Epidermal melanocyte (primary cell): ENCODE results near the gene EFNA5.
A peak's percentile ranks its signal among the peaks of the same experiment; 100 is the strongest.

ENCODE experiments used
- DNase-seq: peaks from one replicate; pipeline ENCODE4 v3.0.0; 2011; ENCODE audit warnings: low spot score; ENCODE audit not compliant: insufficient read length

Gene EFNA5

DNA sequence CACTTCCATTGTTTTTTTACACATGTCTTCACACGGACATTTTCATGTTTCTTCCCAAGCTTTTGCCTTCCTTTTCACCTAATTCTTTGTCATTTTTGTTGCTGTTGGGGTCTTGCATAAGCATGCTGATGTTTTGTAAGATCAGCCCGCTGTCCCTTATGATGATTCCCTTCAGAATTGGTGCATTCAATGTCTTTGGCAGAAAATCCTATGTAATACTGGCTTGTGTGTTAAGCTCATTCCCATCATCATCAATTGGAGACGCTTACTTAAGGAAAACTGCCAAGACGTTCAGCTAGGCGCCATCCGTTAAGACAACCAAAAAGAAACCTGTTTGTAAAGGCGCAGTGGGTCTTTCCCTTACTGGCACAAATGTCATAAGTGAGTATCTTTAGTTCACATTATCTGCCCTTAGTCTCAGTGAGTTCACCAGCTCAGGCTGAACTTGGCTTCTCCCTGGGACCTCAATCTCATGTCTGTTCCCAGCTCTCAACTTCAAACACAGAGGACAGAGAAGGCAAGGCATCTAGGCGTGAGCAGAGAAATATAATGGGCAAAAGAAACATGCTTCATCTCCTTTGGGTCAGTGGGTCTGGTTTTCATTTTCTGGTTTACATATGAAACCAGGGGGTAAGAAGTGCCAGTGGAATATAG, 97.9 kb downstream of the EFNA5 start:
- no peak for DNase-seq

DNA sequence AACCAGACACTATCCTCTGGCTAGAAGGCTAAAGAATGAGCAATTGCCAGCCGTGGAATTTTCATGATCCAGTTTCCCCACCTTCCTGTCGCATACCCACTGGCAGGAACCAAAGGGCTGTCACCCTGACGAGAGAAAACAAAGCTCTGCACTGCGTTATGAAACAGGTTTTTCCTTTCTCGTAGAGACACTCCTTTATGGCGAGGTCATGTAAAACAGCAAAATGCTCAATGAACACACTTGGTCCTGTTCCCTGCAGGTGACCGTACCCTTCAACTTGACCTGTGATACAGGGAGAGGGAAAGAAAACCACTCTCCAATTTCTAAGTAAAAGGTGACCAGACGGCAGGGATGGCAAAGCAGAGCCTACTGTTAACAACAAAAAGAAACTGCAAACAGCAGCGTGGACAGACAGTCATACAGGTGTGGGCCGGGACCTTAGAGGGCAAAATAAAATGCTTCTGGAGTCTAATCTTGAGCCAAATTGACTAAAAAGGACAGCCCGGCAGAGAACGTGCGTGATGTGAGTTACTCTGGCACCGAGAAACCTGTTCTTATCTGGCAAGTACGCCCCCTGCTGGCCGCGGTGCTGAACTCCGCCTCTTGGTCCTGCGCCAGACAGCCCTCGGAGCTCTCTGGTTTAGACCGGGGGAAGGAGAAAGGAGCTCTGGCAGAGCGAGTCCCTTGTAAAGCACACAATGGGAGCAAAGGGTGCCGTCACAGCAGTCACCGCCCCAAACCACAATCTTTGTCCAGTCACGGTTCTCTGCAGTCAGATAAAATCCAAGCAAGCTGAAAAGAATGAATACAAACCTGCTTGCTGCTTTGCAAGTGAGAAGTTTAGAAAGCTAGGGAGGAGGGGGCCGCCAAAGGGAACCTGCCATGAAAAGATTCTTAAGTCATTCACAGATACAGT, 98.9 kb downstream of the EFNA5 start:
- DNase-seq, result peak; percentile 71

DNA sequence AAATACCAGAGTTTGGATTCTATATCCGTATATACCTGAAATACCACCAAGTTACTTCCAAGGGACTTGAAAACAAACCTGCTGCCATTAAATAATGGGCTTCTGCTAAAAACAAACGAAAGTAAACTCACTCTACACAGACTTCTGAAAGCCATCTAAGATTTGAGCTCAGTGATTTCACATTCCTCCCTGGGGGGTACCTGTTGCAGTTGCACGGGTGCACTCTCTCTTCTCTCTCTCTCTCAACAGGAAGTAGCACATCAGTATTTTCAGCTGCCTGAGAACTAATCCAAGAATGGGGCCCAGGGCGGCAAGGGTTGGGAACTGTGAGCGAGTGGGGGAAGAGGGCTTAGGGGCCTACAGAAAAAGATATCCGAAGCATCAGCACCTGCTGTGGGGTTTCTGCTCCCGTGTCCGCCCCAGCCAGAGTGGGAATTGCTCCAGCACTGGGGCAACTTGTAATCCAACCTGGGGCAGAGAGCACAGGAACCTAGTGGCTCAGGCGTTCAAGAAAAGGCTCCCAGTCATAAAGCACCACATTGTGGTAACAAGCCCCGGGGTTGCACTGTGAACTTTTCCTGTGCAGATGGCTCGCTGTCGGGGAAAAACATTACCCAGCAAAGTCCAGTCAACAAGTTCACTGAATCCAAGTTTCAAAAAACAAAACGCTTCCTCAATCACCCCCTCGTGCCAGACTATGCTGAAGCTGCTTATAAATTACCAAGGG, 99.8 kb downstream of the EFNA5 start:
- no peak for DNase-seq

DNA sequence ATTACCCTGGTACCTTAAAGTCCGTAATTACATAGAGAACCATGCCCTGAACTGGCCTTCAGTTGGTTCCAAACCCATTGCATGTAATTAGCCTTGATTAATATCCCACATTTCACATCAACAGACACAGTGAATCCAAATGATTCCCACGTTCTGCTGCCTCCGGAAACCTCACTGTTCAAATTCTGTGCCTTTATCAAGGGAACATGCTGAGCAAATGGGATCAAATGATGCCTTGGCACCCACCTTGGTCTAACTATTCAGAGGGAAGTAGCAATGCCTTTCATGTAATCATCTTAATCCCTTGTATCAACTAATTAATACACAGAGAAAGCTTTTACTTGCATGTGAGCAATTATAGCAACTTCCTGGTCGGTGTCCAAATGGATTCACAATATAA, 100.6 kb downstream of the EFNA5 start:
- DNase-seq, result no peak

DNA sequence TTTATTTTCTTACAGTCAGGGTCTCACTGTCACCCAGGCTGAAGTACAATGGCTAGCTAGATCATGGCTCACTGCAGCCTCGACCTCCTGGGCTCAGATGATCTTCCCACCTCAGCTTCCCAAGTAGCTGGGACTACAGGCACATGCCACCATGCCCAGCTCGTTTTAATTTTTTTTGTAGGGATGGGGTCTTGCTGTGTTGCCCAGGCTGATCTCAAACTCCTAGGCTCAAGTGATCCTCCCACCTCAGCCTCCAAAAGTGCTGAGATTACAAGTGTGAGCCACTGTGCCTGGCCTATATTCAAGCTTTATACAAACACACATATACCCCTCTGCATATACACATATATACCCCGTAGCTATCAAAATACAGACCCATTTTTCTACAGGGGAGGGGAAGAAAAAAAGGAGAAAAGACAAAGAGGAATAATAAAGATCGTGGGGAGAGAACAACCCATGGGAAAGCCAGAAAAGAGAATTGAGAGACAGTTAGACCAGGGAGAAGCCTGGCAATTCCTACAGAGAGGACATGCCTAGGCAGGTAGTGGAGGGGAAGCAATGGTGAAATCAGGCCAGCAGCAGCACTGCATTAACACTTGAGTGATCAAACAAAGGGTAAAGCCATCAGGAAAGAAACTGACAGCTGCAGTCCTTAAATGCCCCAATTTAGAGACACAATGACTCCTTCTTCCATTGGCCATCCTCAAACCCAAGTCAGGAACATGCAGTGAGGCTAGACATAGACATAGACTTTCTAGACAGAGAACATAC, 102.7 kb downstream of the EFNA5 start:
- DNase-seq, result no peak

DNA sequence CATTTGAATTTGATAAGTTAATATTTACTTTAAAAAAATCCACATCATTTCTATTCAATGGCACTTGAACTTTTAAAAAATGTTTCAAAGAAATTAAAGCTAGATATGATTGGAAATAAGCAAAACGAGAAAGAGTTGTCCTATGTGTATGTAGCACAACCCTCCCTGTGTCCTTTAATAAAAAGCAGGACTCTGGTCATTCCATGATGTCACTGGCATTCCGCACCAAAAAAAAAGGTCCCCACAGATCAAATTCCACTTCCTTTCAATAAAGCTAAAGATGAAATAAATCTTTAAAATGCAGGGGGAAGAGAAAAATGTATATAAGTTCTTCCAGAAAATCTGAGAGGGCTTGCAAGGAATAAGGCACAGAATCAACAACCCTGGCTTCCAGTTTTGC, 103.8 kb downstream of the EFNA5 start:
- DNase-seq, result no peak

DNA sequence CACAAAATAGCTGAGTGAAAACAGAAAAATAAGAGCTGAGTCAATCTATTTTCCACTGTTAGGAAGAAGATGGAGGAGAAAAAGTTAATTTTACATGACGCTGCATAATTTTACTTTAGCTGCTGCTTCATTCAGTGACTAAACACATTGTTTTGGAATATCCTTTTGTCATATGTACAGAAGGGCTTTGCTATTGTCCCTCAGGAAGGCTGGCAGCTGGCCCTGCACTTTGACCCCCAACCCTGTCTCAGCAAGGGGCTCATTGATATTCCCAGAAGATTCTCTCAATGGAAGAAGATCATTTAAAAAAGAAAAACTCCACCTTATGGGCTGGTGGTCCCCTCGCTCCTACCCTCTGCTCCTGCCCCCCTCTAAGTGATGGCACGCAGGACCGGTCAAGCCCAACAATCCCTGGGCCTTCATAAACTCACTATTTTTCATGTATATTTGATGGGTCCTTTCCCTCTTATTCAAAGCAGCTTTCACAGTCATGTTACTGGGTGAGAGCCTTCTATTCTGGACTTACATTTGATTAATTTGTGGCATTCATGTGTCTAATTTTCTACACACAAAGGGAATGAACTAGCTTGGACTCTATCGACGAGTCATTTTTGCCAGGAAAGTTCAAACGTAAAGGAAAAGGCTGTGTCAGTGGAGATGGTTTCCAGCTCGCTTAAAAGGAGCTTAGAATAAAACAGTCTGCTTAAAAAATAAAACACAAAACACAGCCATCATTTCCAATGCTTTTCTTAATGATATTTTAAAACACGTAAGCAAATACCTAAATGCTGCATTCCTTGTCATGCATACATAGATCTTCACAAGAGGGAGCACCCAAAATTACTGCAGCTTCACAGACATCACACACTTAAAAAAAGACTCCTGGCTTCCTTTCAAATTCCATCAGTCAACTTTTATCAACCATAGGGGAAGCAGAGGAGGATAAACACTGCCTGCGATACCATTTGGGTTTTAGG, 104.7 kb downstream of the EFNA5 start:
- DNase-seq, result no peak

DNA sequence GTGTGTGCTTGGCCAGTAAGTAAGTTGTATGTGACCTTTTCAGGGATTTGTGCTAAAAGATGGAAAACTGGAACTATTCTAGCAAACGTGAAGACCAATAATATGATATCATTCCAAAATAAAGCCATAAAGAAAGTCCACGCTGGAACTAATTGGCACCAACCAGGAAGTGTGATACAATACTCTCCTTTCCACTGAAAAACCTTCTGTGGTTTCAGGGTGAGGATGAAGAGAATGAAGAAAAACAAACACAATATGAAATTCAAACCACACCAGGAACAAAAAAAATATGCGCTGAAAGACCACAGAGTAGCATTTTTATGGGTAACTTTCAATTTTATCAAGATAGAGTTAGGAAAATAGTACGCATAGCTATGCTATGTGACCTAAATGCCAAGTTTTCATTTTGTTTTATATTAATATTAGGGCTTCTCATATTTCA, 105.8 kb downstream of the EFNA5 start:
- no peak for DNase-seq

DNA sequence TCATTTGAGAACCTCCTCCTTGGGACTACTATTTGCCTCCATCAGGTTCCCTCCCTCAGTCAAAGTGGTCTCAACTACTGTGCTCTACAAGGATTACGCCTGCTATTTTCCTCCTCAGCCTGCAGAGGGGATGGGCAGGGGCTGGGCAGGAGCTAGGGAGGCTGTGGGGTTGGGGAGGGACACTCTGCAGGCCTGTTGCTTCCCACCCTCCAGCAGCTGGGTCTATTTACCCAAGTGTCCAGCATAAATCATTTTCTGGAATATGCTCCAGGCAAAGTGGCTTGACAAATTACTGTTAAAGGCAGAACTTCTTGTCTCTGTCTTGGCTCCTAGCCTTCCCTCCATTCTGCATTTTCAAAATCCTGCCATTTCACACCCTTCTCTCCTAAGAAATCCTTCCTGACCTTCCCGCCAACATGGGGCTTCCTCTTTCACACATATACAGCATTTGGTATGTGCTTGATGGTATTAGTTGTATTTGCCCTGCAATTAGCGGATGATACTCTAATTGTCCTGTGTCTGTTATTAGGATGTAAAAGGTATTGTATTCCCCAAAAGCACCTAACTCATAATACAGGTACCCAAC, 106.7 kb downstream of the EFNA5 start:
- no peak for DNase-seq

DNA sequence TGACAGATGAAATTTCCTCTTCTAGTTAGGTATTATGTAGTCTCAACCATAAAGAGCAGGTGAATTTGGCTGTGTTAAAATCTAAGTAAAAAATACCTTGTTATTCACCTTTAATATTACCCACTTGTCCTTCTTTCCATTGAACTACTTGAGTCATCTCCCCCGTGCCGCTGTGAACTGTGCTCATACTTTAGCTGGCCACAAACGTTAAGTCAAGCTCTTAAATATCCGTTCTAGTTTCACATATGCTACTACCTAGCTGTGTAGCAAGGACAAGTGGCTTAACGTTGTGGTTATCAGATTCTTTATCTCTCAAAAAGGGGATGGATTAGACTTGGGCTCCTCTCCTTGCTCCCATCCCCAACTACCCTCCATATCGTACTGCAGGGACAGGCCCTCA, 110.4 kb downstream of the EFNA5 start:
- no peak for DNase-seq

DNA sequence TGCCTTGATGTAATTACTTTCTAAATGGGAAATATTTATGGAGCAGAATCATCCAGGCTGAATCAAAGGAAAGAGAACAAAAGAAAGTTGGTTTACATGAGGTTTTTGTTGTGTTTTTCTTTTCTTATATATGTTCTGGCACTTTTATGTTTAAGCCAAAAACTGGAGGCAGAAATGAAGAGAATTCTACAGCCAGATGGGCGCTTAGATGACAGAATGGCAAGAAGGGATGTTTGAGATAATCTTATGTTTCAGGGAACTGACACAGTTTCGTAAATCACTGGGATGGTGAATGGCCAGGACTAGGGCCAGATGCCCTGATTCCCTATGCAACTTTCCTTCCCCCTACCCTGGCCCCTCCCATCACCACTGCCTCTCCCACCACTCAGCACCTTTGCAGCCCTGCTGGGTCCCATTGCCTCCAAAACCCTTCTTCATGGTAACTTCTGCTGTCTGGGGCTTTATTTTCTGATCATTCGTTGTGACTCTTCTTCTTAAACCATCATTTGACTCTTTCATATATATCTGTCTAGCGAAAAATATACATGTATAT, 111.8 kb downstream of the EFNA5 start:
- no peak for DNase-seq

DNA sequence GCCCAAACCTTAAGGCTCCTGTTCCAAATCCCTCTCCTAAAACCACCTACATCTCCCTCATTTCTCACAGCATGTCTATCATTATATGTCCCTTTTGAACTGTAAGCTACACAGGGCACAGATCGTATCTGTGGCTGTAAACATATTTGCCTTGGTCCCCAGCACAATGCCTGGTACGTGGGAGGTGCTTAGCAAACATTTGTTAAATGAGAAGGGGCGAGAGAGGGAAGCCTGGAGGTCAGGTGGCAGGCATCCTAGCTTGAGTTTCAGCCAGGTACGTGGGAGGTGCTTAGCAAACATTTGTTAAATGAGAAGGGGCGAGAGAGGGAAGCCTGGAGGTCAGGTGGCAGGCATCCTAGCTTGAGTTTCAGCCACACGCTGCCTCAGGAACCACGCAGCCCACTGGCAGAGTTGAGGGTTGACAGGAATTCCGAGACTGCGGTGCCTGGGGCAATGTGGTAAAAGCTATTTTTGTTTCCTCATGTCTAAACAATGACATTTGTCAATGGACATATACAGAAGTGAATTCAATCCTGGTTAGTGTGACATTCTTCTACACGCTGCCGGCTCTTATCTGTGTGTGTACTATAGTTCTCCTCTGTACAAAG, 113.6 kb downstream of the EFNA5 start:
- DNase-seq, result peak; percentile 24

DNA sequence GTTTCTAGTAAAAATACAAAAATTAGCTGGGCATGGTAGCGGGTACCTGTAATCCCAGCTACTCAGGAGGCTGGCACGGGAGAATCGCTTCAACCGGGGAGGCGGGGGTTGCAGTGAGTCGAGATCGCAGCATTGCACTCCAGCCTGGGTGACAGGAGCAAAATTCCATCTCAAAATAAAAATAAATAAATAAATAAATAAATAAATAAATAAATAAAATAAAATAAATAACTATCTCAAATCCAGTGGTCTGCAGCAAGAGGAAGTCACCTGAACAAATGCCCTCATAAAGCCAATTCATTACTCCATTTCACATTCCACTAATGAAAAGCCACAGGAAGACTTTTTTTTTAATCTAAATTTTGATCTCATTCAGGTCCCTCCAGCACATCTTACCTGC, 114.2 kb downstream of the EFNA5 start:
- no peak for DNase-seq

DNA sequence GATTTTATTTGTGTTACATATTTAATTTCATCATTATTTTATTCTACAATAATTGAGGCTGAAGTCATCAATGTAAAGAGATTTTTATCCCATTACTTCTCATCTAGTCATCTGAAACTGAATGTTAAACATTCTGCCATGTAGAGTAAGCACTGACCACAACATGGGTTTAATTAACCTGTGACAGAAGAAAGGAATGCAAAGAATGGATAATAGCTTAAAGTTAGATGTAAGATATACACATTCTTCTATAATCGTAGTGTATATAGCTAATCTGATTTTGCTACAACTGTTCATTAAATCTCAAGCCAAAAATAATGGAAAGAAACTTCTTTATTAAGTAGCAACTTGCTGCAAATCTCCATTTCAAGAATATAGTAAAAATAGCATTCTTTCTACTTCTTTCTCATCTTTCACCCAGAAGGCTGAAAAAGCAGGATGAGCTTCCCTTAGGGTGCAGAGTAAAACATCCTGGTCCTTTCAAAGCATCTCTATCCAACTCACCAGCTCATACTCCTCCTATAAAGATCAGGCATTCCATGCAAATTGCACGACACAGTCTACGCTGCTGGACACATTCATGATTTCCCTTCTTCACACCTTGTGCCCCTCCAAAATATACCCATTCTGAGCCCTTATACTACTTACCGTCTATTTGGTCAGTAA, 115.2 kb downstream of the EFNA5 start:
- no peak for DNase-seq

DNA sequence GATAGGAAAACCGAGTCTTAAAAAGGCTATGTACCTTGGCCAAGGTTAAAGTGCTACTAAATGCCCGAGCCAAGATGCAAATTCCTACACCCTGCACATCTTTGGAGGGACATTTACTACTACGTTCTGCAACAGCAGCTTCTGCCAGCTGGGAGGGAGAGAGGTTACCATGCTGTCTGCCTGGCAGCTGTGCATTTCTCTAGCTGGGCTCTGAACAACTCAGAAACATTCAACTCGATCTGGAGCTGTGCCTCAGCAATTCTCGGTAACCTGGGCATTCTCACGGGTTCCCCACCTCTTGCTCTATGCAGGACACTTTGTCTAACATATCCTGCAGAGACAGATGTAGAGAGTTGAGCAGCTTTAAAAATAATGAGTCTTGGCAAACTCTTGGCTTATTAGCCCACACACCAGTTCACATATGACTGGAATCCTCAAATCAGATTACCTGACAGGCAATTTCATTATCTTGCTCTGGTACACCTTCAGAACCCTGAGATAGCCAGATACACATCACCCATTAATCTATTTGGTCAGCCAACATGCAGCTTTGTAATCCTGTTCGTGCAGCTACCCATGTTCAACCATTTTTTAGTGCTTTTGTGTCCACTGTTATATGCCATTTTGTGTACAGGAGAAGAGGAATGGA, 115.8 kb downstream of the EFNA5 start:
- no peak for DNase-seq

DNA sequence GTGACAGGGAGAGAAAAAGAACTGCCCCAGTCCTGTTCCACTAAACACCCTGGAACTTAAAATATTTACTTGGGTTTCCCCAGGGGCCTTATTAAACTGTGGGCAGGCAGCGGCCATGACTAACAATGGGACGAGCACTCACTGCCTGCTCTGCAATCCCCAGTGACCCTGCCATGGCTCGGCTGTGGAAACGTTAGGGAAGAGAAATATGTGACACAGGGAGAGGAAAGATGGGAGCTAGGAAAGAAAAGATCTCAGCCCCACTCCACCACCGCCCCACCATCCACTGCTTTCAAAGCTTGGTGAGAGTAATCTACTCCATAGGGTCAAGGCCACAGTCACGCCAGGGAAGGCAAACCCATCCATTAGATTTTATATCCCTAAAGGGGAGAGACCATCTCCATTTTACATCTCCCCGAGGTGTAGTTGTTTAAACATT, 117.6 kb downstream of the EFNA5 start:
- no peak for DNase-seq

DNA sequence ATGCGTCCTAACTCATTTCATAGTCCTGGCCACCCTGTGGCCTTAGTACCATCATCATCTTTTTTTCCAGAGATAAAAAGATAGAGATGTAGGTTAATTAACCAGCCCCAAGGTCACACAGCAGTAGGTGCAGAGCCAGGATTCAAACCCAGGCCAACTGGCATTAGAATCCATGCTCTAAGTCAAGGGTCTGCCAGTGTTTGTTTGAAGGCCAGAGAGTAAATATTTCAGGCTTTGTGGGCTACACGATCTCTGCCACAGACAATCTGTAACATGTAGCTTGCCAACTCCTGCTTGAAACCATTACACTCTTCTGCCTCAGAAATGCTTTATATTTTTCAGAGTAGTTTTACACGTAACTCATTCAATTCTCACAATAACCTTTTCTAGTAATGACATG, 119.6 kb downstream of the EFNA5 start:
- no peak for DNase-seq

DNA sequence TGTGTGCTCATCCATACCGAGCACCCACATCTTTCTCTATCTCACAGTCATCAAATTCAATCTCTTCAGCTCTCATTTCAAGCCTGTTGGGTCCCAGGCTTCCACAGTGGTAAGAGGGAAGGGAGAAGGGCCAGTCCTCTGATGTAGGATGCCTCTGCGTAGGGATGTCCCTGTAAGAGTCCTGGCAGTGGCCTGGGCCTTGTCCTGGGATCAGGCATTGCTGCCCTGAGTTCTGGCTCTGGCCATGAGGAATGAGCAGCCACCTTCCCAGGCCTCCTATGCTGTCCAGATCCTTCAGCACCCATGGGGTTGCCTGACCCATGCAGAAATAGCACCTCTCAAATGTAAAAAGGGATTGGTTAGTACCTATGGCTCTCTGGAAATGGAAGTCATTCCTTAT, 121.2 kb downstream of the EFNA5 start:
- no peak for DNase-seq
